WERI-Rb-1 (cell line): ENCODE measurements around the gene KANK4.

Experiments used
- DNase-seq: peaks from one replicate; pipeline ENCODE4 v3.0.0-alpha.2; 2020
- H3K27ac ChIP-seq: fragments of 250-450 bp; sonication (Bioruptor Pico); 2 replicates; pipeline ENCODE4 v1.5.1; 2020; ENCODE audit warnings: mild to moderate bottlenecking, moderate library complexity
- H3K27me3 ChIP-seq: fragments of 250-450 bp; sonication (Bioruptor Pico); 2 replicates; pipeline ENCODE4 v1.5.1; 2021; ENCODE audit warnings: mild to moderate bottlenecking, low read depth, moderate library complexity; ENCODE audit not compliant: insufficient read depth, severe bottlenecking
- H3K36me3 ChIP-seq: fragments of 250-450 bp; sonication (Bioruptor Pico); 2 replicates; pipeline ENCODE4 v1.5.1; 2020; ENCODE audit warnings: mild to moderate bottlenecking, moderate library complexity
- H3K4me3 ChIP-seq: 2 replicates; pipeline ENCODE4 v1.5.1; 2011; ENCODE audit warnings: low read depth, mild to moderate bottlenecking, control low read depth, low read length
- H3K9me3 ChIP-seq: fragments of 250-450 bp; sonication (Bioruptor Pico); 2 replicates; pipeline ENCODE4 v1.5.1; 2021; ENCODE audit warnings: mild to moderate bottlenecking, moderate library complexity; ENCODE audit not compliant: severe bottlenecking
- TF ChIP-seq, protein P1 (sequence below): IDR thresholded peaks from 2 replicates; pipeline ENCODE4 v1.5.1; 2011; ENCODE audit warnings: low read depth, mild to moderate bottlenecking, control low read depth, inconsistent platforms, low read length

The KANK4 gene

DNA sequence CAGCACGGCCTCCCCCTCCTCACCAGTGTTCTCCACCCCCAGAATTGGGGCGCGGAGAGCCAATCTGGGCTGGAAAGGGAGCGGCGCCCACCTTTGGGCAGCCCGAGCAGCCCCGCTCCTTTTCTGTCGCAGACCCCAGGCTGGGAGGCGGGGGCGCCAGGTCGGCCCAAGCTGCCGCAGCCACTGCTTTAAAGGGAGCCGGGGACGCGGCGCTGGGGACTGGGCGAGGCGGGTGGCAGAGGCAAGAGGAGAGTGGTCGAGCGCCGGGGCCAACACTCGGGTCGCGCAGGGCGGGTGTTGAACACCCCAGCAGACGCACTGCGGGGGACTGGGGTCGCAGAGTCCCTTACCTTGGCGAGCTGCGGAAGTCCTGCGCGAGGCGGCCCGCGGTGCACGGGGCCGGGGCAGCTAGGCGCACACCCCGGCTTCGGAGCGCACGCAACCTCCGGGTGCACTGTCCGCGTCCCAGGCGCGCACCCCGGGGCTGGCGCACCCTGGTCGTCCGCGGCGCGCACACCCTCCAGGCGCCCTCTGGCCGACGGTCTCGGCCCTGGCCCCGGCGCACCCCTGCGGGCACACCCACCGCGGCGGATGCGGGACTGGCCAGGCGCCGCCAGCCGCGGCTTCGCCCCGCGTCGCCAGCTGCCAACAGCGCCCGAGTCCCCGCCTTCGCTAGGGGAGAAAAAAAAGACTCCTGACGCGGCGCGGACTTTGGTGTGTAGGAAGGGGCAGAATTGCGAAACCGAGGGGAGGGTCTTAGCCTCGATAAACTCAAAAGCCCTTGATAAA lies at the start of gene KANK4:
TSS of gene KANK4 (minus strand) at position 679 of the 789 bp plus-strand sequence. CDS start 37,870 bp downstream, outside the sequence.
- Histone ChIP-seq H3K36me3 (no peaks in the 10 kb centered on the region), H3K27ac (no peak within 1 kb of the TSS), H3K4me3 (peak within 1 kb of the TSS; percentile 53), H3K27me3 (peaks cover 5% of the 10 kb centered on the region), H3K9me3 (no peaks in the 10 kb centered on the region)
- TF ChIP-seq, protein P1, sequence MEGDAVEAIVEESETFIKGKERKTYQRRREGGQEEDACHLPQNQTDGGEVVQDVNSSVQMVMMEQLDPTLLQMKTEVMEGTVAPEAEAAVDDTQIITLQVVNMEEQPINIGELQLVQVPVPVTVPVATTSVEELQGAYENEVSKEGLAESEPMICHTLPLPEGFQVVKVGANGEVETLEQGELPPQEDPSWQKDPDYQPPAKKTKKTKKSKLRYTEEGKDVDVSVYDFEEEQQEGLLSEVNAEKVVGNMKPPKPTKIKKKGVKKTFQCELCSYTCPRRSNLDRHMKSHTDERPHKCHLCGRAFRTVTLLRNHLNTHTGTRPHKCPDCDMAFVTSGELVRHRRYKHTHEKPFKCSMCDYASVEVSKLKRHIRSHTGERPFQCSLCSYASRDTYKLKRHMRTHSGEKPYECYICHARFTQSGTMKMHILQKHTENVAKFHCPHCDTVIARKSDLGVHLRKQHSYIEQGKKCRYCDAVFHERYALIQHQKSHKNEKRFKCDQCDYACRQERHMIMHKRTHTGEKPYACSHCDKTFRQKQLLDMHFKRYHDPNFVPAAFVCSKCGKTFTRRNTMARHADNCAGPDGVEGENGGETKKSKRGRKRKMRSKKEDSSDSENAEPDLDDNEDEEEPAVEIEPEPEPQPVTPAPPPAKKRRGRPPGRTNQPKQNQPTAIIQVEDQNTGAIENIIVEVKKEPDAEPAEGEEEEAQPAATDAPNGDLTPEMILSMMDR: no peak
- DNase-seq: peak; percentile 23

DNA sequence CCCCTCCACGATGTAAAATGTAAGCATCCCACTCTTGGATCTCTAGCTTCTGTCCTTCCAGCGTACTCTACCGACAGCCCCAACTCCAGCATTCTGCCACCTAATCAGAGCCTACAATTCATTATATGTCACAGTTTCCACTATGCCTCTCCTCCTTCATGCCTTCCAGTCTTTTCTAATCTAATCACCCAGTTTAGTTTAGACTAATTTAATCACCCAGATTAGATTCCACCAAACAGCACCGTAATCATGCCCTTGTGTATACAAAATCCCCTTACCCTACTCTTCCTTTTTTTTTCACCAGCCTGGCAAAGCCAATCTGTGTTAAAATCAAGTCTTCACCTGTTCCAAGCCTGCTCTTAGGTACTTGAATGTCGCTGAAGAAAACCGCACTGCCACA lies 49.8 kb upstream of the KANK4 start:
- TF ChIP-seq, protein P1: no peak
- Histone ChIP-seq H3K27ac (no peak overlapping the region), H3K9me3 (no peaks in the 10 kb centered on the region), H3K36me3 (no peaks in the 10 kb centered on the region), H3K4me3 (no peak overlapping the region), H3K27me3 (no peaks in the 10 kb centered on the region)
- DNase-seq: no peak

DNA sequence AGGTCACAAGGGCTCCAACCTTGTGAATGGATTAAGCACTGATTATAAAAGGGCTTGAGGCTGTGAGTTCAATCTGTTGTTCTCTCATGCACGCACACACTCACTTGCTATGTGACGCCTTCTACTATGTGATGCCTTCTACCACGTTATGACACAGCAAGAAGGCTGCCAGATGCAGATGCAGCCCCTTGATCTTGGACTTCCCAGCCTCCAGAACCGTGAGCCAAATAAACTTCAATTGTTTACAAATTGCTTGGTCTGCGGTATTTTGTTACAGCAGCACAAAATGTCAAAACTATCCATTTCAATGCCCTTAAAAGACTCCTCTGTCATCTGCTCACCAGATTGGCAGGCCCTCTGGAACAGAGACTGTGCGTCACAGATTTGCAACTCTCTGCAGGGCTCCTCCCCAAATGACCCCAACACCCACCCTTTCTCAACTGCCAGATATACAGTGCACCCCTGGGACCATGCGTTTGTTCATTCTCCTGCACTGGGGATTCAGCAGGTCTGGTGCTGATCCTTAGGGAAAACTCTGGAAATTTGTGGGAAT lies 47.8 kb upstream of the KANK4 start:
- H3K27ac ChIP-seq: no peak overlapping the region
- H3K27me3 ChIP-seq: no peaks in the 10 kb centered on the region
- no peaks in the 10 kb centered on the region for H3K9me3 ChIP-seq
- TF ChIP-seq, protein P1: no peak
- no peak overlapping the region for H3K4me3 ChIP-seq
- DNase-seq: no peak
- no peaks in the 10 kb centered on the region for H3K36me3 ChIP-seq

DNA sequence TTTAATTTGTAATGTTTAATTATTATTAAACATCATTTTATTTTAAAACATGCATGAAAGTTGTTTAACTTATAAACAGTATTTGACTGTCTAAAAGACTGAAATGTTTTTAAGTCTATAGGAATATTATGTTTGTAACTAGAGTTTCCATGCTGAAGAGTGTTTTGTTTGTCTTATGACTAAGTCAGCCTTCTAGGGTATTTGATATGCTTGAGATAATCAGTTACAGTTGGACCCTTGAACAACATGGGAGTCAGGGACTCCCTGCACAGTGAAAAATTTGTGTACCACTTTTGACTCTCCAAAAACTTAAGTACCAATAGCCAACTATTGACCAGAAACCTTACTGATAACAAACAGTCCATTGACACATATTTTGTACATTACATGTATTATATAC lies 45.5 kb upstream of the KANK4 start:
- TF ChIP-seq, protein P1: no peak
- Histone ChIP-seq H3K9me3 (no peaks in the 10 kb centered on the region), H3K27me3 (no peaks in the 10 kb centered on the region), H3K27ac (no peak overlapping the region), H3K4me3 (no peak overlapping the region), H3K36me3 (no peaks in the 10 kb centered on the region)
- DNase-seq: no peak

DNA sequence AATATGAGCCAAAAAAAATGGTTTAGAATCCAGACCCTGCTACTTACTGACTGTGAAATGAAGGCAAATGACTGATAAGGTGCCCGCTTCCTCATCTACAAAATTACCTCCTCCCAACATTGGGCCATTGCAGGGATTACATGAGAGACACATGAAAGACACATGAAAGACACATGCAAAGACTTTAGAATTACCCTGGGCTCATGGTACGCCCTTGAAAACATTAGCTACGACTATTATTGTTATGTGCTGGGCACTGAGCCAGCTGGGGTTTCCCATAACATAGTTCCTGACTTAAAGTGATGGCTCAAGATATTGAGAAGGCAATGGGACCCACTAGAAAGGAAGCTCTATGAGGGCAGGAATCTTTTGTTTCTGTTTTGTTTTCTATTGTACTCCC lies 43.7 kb upstream of the KANK4 start:
- no peak overlapping the region for H3K4me3 ChIP-seq
- DNase-seq: no peak
- no peaks in the 10 kb centered on the region for H3K36me3 ChIP-seq
- TF ChIP-seq, protein P1: no peak
- no peaks in the 10 kb centered on the region for H3K9me3 ChIP-seq
- H3K27me3 ChIP-seq: no peaks in the 10 kb centered on the region
- no peak overlapping the region for H3K27ac ChIP-seq
